ENCODE results near the gene GGCT.

The GGCT gene

GRCh38 chr7:30553141-30553540, 48.5 kb upstream of the GGCT start:
- CTCF ChIA-PET: interaction anchor here (9.3 kb wide), 1 partner anchor 10 kb away, joined by 167 read pairs; no protein-coding TSS in a partner anchor
- Histone ChIP-seq H3K4me3 (ENCODE audit: low read depth, low read length) (no peak overlapping the region), H3K27ac (ENCODE audit: extremely low read depth, low read depth, low read length) (no peak overlapping the region), H3K9me3 (ENCODE audit: control insufficient read depth, insufficient read depth, low read depth, low read length) (no peaks in the 10 kb centered on the region), H3K36me3 (ENCODE audit: control insufficient read depth in 2 of 2, insufficient read depth in 1 of 2, low read length in 2 of 2) (no peaks in the 10 kb centered on the region), H3K4me1 (ENCODE audit: control insufficient read depth, insufficient read depth, low read length) (peaks cover 11% of the 10 kb centered on the region; the same call in 1 of the 2 replicates)
- POLR2A ChIA-PET: no interaction called here
- TF ChIP-seq ZNF214 (tag by site-specific recombination; IDR thresholded peaks at IDR 0.05; ENCODE audit: borderline replicate concordance) (no peak), WT1 (tag by site-specific recombination; IDR thresholded peaks at IDR 0.05) (no peak), OSR2 (tag by site-specific recombination; IDR thresholded peaks at IDR 0.05) (no peak), ZNF23 (tag by site-specific recombination; IDR thresholded peaks at IDR 0.05; ENCODE audit: borderline replicate concordance) (no peak), ZNF2 (tag by site-specific recombination; IDR thresholded peaks at IDR 0.05) (no peak), ZNF133 (tag by site-specific recombination; IDR thresholded peaks at IDR 0.05) (no peak), ZNF701 (tag by site-specific recombination; IDR thresholded peaks at IDR 0.05) (no peak), ZNF76 (tag by site-specific recombination; IDR thresholded peaks at IDR 0.05; ENCODE audit: borderline replicate concordance, low read depth) (no peak), ZNF335 (tag by site-specific recombination; conservative IDR thresholded peaks at IDR 0.05) (no peak), ZBTB8A (tag by site-specific recombination; IDR thresholded peaks at IDR 0.05) (no peak), ZNF518A (tag by site-specific recombination; conservative IDR thresholded peaks at IDR 0.05; ENCODE audit: low read depth) (no peak), REPIN1 (tag by site-specific recombination; IDR thresholded peaks at IDR 0.05; ENCODE audit: low read depth) (no peak), ZNF280C (tag by site-specific recombination; IDR thresholded peaks at IDR 0.05) (no peak)
- TF ChIP-seq, protein P1, sequence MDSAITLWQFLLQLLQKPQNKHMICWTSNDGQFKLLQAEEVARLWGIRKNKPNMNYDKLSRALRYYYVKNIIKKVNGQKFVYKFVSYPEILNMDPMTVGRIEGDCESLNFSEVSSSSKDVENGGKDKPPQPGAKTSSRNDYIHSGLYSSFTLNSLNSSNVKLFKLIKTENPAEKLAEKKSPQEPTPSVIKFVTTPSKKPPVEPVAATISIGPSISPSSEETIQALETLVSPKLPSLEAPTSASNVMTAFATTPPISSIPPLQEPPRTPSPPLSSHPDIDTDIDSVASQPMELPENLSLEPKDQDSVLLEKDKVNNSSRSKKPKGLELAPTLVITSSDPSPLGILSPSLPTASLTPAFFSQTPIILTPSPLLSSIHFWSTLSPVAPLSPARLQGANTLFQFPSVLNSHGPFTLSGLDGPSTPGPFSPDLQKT (IDR thresholded peaks at IDR 0.05; ENCODE audit: borderline replicate concordance, low read depth, low read length): no peak
- TF ChIP-seq, protein P2, sequence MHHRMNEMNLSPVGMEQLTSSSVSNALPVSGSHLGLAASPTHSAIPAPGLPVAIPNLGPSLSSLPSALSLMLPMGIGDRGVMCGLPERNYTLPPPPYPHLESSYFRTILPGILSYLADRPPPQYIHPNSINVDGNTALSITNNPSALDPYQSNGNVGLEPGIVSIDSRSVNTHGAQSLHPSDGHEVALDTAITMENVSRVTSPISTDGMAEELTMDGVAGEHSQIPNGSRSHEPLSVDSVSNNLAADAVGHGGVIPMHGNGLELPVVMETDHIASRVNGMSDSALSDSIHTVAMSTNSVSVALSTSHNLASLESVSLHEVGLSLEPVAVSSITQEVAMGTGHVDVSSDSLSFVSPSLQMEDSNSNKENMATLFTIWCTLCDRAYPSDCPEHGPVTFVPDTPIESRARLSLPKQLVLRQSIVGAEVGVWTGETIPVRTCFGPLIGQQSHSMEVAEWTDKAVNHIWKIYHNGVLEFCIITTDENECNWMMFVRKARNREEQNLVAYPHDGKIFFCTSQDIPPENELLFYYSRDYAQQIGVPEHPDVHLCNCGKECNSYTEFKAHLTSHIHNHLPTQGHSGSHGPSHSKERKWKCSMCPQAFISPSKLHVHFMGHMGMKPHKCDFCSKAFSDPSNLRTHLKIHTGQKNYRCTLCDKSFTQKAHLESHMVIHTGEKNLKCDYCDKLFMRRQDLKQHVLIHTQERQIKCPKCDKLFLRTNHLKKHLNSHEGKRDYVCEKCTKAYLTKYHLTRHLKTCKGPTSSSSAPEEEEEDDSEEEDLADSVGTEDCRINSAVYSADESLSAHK (tag by site-specific recombination; IDR thresholded peaks at IDR 0.05): no peak
